ENCODE data around the gene MYH9.

DNA sequence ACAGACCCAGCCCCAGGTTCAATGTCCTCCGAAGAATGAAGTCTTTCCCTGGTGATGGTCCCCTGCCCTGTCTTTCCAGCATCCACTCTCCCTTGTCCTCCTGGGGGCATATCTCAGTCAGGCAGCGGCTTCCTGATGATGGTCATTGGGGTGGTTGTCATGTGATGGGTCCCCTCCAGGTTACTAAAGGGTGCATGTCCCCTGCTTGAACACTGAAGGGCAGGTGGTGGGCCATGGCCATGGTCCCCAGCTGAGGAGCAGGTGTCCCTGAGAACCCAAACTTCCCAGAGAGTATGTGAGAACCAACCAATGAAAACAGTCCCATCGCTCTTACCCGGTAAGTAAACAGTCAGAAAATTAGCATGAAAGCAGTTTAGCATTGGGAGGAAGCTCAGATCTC lies 120.7 kb downstream of the MYH9 start:
- TF ChIP-seq POLR2A (IDR thresholded peaks at IDR 0.05; ENCODE audit: low read depth) (no peak), CTCF (IDR thresholded peaks at IDR 0.05) (no peak)

Measured in esophagus muscularis mucosa (tissue), 3 donors.